HAP-1 (cell line): ENCODE results near the gene ZFPL1.

Experiments
- DNase-seq, 2 experiments: peaks; one replicate each; pipeline ENCODE4 v3.0.0-alpha.2; 2016 to 2020; ENCODE audit warnings: low spot score in 2 of 2
- H3K27me3 ChIP-seq: fragments of 250-450 bp; sonication (Bioruptor Pico); 2 replicates; pipeline ENCODE4 v1.5.1; 2020; ENCODE audit warnings: low read depth, mild to moderate bottlenecking, moderate library complexity
- H3K36me3 ChIP-seq: fragments of 250-450 bp; sonication (Bioruptor Pico); replicated peaks from 2 replicates; pipeline ENCODE4 v1.5.1; 2020; ENCODE audit warnings: mild to moderate bottlenecking
- H3K4me1 ChIP-seq: fragments of 250-450 bp; sonication (Bioruptor Pico); 2 replicates; pipeline ENCODE4 v1.5.1; 2020; ENCODE audit warnings: mild to moderate bottlenecking
- H3K4me3 ChIP-seq: fragments of 250-450 bp; sonication (Bioruptor Pico); 2 replicates; pipeline ENCODE4 v1.5.1; 2020; ENCODE audit warnings: mild to moderate bottlenecking, moderate library complexity
- H3K9me3 ChIP-seq: fragments of 250-450 bp; sonication (Bioruptor Pico); 2 replicates; pipeline ENCODE4 v1.5.1; 2020; ENCODE audit warnings: mild to moderate bottlenecking, moderate library complexity
- in situ Hi-C: fragments of 300-500 bp; cut with MboI; formaldehyde crosslinking; loops from 3 replicates; pipeline ENCODE4 v1.14.3; 2020; ENCODE audit warnings: low sequenced_read_pairs, inconsistent platforms, mixed read lengths

Gene ZFPL1

DNA sequence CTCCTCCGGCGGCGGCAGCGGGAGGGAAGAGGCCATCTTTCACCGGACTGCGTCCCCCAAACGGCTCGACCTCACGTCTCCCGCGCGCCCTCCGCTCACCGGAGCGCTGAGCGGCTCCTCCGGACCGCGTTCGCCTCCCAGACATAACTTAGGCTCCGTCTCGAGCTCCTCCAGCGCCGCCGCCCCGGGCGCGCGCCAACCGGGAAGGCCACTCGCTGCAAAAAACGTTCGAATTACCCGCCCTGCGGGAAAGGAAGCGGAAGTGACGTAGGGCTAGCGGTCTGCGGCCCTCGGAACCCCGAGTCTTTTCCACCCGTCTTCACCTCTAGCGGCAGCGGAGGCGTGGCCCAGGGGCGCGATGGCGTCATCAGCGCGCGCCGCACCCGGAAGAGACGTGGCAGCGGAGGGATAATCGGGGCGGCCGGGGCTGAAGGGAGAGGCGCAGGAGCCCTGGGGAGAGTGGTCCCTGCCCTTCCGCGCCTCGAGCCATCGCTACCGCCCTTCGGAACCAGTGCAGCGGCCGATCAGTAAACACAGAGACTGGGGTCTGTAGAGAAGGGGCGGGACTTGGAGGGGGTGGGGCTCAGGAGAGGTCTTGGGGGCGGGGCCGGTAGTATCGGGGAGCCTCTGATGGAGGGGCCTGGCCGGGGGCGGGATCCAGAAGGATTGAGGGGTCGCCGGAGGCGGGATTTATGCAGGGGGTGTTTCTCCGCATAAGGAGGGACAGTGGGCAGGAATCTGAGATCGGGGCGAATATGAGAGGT, at the start of gene ZFPL1, which contains the start of gene CDCA5:
Gene ZFPL1, plus strand, starts transcription at position 389 of the 764 bp plus-strand sequence. CDS start 477 bp downstream, outside the sequence.
Gene CDCA5, minus strand, starts transcription at position 207 of the 764 bp plus-strand sequence. Its CDS starts 62 bp downstream, at position 145.
- H3K4me1 ChIP-seq: peaks cover 6% of the 10 kb centered on the region
- peaks cover 62% of the 10 kb centered on the region for H3K36me3 ChIP-seq
- in situ Hi-C loops: no loop called here

DNA sequence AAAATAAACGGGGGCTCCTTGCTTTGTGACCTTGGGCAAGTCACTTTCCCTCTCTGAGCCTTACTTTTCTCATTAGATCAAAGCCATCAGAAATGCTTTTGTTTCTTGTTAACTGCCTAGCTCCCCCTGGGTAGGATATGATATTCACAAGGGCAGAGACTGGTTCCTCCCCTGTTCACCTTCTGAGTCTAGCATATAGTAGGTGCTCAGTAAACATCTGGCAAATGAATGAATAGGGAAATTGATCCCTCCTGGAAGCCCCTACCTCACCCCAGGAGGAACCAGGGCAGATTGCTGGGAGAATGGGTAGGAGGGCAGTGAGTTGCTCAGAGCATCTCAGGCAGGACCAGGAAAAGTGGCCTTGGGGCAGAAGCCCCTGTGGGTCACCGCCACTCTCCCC, 49.6 kb upstream of the ZFPL1 start:
- Histone ChIP-seq H3K4me1 (no peaks in the 10 kb centered on the region), H3K36me3 (no peaks in the 10 kb centered on the region), H3K4me3 (no peak overlapping the region), H3K27me3 (no peaks in the 10 kb centered on the region), H3K9me3 (no peaks in the 10 kb centered on the region)
- DNase-seq: no peak
- in situ Hi-C loops: no loop called here

More for the DNA sequence above, at the start of gene ZFPL1, which contains the start of gene CDCA5:
- H3K9me3 ChIP-seq: no peaks in the 10 kb centered on the region
- H3K27me3 ChIP-seq: no peaks in the 10 kb centered on the region
- peak within 1 kb of the TSS; percentile 98 for H3K4me3 ChIP-seq
- peak; percentile 94 to 96 for DNase-seq

DNA sequence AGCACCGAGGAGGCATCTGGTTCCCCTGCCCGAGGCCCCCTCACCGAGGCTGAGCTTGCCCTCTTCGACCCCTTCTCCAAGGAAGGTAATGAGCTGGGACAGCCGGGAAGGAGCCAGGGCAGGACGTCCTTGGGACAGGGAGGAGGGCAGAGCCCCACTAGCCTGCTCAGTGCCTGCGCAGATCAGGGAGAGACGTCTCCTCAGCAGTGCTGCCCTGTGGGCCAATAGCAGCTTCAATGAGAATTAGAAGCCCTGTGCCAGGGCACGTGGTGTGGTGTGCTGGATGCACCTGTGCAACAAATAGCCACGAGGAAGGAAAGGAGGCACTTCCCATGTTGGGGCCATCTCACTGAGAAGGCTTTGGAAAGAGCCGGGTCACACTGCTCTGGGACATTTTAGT, 48.4 kb upstream of the ZFPL1 start:
- H3K27me3 ChIP-seq: no peaks in the 10 kb centered on the region
- H3K36me3 ChIP-seq: no peaks in the 10 kb centered on the region
- peaks cover 4% of the 10 kb centered on the region; the same call in 1 of the 2 replicates for H3K4me1 ChIP-seq
- in situ Hi-C loops: no loop called here
- no peak for DNase-seq
- no peak overlapping the region for H3K4me3 ChIP-seq
- H3K9me3 ChIP-seq: no peaks in the 10 kb centered on the region

DNA sequence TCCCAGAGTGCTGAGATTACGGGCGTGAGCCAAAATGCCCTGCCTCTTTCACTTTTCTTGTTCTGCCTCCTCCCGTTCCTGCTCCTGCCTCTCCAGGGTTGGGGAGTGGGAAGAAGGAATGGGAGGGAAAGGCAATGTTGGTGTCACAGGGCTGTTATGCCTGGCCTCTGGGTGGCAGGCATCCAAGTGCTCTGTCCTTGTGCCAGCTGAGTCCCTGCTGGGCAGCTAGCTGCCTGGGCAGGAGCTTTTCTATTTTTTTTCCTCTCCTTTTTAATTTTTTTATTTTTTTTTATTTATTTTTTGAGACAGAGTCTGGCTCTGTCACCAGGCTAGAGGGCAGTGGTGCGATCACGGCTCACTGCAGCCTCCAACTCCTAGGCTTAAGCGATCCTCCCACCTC, 47.1 kb upstream of the ZFPL1 start:
- Histone ChIP-seq H3K36me3 (no peaks in the 10 kb centered on the region), H3K27me3 (no peaks in the 10 kb centered on the region)
- in situ Hi-C loops: no loop called here

DNA sequence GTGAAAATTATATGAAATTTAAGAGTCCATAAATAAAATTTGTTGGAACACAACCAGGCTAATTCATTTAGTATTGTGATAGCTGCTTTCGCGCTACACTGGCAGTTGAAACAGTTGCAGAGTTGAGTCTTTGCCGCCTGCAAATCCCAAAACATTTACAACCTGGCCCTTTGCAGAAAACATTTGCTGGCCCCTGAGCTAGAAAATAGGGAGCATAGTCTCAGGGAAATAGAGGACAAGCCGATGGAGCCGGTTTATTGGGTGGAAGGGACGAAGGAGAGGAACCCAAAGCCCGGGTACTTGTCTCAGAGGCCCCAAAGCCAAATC, 43.5 kb upstream of the ZFPL1 start:
- in situ Hi-C loops: no loop called here
- H3K9me3 ChIP-seq: no peaks in the 10 kb centered on the region

More for the DNA sequence above, 47.1 kb upstream of the ZFPL1 start:
- Histone ChIP-seq H3K9me3 (no peaks in the 10 kb centered on the region), H3K4me1 (peaks cover 4% of the 10 kb centered on the region; the same call in 1 of the 2 replicates), H3K4me3 (no peak overlapping the region)
- no peak for DNase-seq

DNA sequence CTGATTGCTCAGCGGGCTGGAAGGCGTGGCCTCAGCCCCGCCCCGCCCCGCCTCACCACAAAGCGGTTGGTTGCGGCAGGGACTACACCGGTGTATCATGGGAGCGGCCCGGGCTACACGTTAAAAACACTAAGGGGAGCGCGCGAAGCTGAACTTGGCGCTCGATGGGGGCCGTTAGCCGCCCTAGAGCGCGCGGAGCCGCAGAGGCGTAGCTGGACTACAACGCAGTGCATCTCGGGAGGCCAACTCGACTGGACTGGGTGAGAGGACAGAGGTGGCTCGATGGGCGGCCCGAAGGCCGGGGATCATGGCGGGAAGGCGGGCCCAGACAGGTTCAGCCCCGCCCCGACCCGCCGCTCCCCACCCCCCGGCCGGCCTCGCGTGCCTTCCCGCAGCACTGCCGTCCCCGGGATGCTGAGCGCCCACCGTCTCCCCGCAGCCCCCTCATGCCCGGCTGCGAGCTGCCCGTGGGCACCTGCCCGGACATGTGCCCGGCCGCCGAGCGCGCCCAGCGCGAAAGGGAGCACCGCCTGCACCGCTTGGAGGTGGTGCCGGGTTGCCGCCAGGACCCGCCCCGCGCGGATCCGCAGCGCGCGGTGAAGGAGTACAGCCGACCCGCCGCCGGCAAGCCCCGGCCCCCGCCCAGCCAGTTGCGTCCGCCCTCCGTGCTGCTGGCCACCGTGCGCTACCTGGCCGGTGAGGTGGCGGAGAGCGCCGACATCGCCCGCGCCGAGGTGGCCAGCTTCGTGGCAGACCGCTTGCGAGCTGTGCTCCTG, 43.0 kb upstream of the ZFPL1 start, which contains the start of gene SAC3D1:
Gene SAC3D1, plus strand, starts transcription at position 364 of the 776 bp plus-strand sequence. Its CDS starts 83 bp downstream, at position 447.
- Histone ChIP-seq H3K36me3 (peaks cover 20% of the 10 kb centered on the region), H3K27me3 (no peaks in the 10 kb centered on the region), H3K4me1 (peaks cover 13% of the 10 kb centered on the region), H3K9me3 (no peaks in the 10 kb centered on the region), H3K4me3 (peak within 1 kb of the TSS; percentile 55)
- in situ Hi-C loops: no loop called here
- peak; percentile 98 for DNase-seq

More for the DNA sequence above, 43.5 kb upstream of the ZFPL1 start:
- Histone ChIP-seq H3K27me3 (no peaks in the 10 kb centered on the region), H3K36me3 (peaks cover 20% of the 10 kb centered on the region), H3K4me1 (peaks cover 13% of the 10 kb centered on the region), H3K4me3 (peak overlapping the region; percentile 55)
- DNase-seq: no peak

DNA sequence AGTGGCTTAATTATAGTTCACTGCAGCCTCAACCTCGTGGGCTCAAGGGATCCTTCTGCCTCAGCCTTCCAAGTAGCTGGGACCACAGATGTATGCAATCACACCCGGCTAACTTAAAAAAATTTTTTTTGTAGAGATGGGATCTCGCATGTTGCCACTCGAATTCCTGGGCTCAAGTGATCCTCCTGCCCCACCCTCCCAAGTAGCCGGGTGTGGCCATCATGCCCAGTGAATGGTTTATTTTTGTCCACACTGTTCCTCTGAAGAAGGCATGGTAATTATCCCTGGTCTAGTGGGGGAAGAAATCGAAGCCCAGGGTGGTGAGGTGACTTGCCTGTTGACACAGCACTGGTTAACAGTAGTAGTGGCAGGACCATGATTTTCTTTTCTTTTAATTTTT, 41.1 kb upstream of the ZFPL1 start:
- in situ Hi-C loops: no loop called here
- peaks cover 20% of the 10 kb centered on the region for H3K36me3 ChIP-seq
- H3K9me3 ChIP-seq: no peaks in the 10 kb centered on the region
- no peak for DNase-seq
- peak overlapping the region; percentile 55; the same call in 1 of the 2 replicates for H3K4me3 ChIP-seq
- H3K4me1 ChIP-seq: peaks cover 13% of the 10 kb centered on the region
- no peaks in the 10 kb centered on the region for H3K27me3 ChIP-seq

DNA sequence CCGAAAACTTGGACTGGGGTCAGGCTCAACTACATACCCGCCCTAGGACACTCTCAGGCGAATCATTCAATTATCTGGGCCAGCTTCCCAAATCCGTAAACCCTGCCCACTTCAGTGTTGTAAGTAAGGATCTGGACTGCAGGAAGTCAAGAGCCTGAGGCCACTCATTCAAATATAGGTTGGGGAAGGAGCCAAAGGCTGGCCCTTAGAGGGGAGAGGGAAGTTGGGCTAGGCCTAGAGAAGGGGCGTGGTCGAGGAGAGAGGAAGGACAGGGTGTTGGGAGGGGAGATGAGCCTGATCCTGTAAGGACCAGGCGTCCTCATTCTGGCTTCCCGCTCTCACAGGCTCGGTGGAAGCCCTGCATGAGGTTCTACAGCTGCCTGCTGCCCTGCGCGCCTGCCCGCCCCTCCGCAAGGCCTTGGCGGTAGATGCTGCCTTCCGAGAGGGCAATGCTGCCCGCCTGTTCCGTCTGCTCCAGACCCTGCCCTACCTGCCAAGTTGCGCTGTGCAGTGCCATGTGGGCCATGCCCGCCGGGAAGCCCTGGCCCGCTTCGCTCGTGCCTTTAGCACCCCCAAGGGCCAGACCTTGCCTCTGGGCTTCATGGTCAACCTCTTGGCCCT, 40.0 kb upstream of the ZFPL1 start:
- no peaks in the 10 kb centered on the region for H3K27me3 ChIP-seq

DNA sequence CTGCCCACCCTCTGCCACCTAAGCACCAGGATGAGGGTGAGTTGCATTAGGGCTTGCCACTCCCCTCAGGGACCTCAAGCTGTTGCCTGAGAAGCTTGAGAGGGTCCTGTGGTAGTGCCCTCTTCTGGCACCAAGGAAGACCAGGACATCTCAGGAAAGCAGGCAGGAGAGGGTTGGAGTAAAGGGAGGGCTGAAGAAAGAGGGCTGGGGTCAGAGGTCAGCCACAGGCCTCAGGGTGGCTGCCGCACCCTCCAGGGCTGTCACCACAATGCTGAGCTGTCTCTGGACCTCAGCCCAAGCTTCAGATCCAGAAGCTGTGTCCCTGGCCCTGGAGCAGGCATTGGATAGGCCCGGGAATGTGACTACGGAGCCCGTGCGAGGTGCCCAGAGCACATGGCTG, 39.0 kb upstream of the ZFPL1 start:
- Histone ChIP-seq H3K4me3 (no peak overlapping the region), H3K36me3 (peaks cover 20% of the 10 kb centered on the region), H3K9me3 (no peaks in the 10 kb centered on the region), H3K4me1 (peaks cover 13% of the 10 kb centered on the region), H3K27me3 (no peaks in the 10 kb centered on the region)
- no peak for DNase-seq
- in situ Hi-C loops: no loop called here

More for the DNA sequence above, 40.0 kb upstream of the ZFPL1 start:
- Histone ChIP-seq H3K4me3 (no peak overlapping the region), H3K36me3 (peaks cover 20% of the 10 kb centered on the region), H3K9me3 (no peaks in the 10 kb centered on the region), H3K4me1 (peaks cover 13% of the 10 kb centered on the region)
- in situ Hi-C loops: no loop called here
- no peak for DNase-seq

DNA sequence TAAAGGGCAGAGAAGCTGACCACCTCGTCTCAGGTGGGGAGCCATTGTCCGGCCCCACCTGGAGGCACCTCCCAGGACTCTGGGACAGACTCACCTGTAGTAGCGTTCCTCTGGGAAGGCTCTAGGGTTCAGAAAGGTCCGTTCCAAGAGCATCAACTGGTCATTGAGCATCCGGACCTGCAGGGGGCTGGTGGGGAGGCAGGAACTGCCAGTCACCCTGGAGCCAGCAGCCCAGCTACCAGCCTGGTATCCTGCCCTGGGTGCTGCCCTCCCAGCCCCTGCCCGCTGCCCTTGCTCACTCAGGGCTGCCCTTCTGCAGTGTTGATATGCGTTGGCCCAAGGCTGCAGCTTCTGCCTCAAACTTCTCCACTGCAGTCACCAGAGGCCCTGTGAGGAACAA, 38.3 kb upstream of the ZFPL1 start:
- Histone ChIP-seq H3K4me1 (peaks cover 9% of the 10 kb centered on the region), H3K36me3 (peaks cover 20% of the 10 kb centered on the region), H3K27me3 (no peaks in the 10 kb centered on the region), H3K9me3 (no peaks in the 10 kb centered on the region), H3K4me3 (no peak overlapping the region)
- in situ Hi-C loops: no loop called here
- no peak for DNase-seq

DNA sequence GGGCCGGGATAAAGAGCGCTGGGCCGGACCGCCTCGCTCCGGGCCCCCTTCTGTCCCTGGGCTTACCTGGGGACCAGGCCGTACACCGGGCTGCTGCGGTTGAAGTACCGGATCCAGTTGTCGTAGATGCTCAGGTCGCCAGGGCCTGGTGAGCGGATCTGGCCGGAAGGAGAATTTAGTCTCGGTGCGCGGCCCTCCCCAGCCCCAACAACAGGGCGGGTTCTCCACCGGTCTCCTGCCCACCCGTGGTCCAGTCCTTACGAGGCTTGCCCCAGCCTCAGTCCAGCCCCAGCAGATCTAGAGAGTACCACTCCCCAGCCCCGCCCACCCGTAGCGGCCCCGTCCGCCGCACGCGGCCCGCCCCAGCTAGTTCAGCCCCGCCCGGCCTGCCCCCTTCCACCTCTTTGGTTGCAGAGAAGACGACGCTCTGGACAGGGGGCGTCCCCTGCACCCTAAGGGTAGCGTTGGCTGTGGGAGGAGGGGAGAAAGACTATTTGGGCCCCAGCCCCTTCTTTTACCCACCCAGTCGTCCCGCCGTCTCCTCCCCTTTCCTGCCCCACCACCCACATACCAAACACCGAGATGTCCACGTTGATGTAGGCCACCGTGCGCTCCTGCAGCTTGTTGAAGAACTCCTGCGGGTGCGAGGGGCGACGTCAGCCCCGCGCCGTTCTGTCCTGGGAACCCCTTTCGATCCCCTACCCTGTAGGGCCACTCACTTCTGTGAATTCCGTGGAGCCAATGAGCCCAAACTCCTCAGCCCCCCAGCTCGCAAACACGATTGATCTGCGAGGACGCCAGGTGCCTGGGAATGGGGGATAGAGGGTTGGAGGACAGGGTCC, 36.2 kb upstream of the ZFPL1 start:
- Histone ChIP-seq H3K4me1 (peaks cover 2% of the 10 kb centered on the region), H3K9me3 (no peaks in the 10 kb centered on the region), H3K27me3 (no peaks in the 10 kb centered on the region), H3K4me3 (no peak overlapping the region), H3K36me3 (peaks cover 19% of the 10 kb centered on the region)
- DNase-seq: no peak
- in situ Hi-C loops: no loop called here

DNA sequence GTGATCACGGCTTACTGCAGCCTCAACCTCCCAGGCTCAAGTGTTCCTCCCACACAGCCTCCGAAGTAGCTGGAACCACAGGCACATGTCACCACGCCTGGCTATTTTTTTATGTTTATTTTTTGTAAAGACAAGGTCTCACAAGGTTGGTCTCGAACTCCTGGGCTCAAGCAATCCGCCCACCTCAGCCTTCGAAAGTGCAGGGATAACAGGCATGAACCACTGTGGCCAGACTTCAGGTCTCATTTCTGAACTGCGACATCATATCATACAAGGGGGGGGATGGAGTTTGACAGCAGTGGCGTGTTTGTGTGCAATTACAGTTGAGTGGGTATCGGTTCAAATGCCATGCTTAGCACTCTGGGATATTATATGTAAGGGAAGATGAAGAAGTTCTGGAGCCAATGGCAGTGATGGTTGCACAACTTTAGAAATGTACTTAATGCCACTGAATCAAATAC, 32.6 kb upstream of the ZFPL1 start:
- H3K4me1 ChIP-seq: no peaks in the 10 kb centered on the region
- DNase-seq: no peak
- no peaks in the 10 kb centered on the region for H3K9me3 ChIP-seq
- in situ Hi-C loops: no loop called here
- no peaks in the 10 kb centered on the region for H3K36me3 ChIP-seq
- H3K4me3 ChIP-seq: no peak overlapping the region
- H3K27me3 ChIP-seq: peaks cover 3% of the 10 kb centered on the region; the same call in 1 of the 2 replicates
